ENCODE measurements around the gene PKD2.

GRCh38 chr4:88110826-88111225 lies 103.4 kb downstream of the PKD2 start:
- TF ChIP-seq CTCF (IDR thresholded peaks at IDR 0.05; ENCODE audit: poor library complexity): no peak
- no peak for TF ChIP-seq EZH2 (IDR thresholded peaks at IDR 0.05; ENCODE audit: borderline replicate concordance)

All from hepatocyte (in vitro differentiated cells).